Muscle layer of duodenum (tissue), 2 donors: ENCODE data around the gene STIM2.

Experiments
- H3K27ac ChIP-seq: one replicate; pipeline ENCODE4 v1.7.0; 2013; ENCODE audit warnings: mild to moderate bottlenecking, low read length
- H3K27me3 ChIP-seq: one replicate; pipeline ENCODE4 v1.7.0; 2013; ENCODE audit warnings: low read depth, mild to moderate bottlenecking, control low read depth, low read length
- H3K36me3 ChIP-seq, 2 donors: one replicate each; pipeline ENCODE4 v1.7.0; 2013; ENCODE audit warnings: low read length in 2 of 2, control low read depth in 1 of 2, mild to moderate bottlenecking in 1 of 2; ENCODE audit not compliant: insufficient read depth in 2 of 2, control insufficient read depth in 1 of 2
- H3K4me1 ChIP-seq, 2 donors: one replicate each; pipeline ENCODE4 v1.7.0; 2013; ENCODE audit warnings: low read length in 2 of 2, mild to moderate bottlenecking in 2 of 2, control low read depth in 1 of 2, moderate library complexity in 1 of 2; ENCODE audit not compliant: insufficient read depth in 2 of 2, control insufficient read depth in 1 of 2
- H3K4me3 ChIP-seq, 2 donors: one replicate each; pipeline ENCODE4 v1.7.0; 2013; ENCODE audit warnings: low read length in 2 of 2, low read depth in 1 of 2, mild to moderate bottlenecking in 1 of 2
- H3K9me3 ChIP-seq, 2 donors: one replicate each; pipeline ENCODE4 v1.7.0; 2013; ENCODE audit warnings: low read length in 2 of 2, control low read depth in 1 of 2, mild to moderate bottlenecking in 1 of 2; ENCODE audit not compliant: control insufficient read depth in 1 of 2
- donor health status: healthy.

Gene STIM2

DNA sequence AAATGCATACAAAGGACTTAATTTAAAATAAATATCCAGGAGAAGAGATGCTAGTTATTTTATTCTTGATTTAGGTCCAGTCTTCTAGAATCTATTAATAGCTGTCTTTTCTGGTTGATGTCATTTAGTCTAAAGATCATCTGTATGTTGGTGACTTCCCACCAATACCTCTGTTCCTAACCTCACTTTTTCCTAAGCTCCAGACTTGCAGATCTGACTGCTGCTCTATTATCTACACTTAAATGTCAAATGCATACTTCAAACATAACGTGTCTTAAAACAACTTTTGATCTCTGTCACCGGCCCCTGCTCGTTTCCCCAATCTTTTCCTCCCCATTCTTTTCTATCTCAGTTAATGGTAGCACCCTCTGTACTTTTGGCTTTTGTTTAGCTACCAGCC, 133.3 kb downstream of the STIM2 start:
- no peaks in the 10 kb centered on the region for H3K27me3 ChIP-seq

DNA sequence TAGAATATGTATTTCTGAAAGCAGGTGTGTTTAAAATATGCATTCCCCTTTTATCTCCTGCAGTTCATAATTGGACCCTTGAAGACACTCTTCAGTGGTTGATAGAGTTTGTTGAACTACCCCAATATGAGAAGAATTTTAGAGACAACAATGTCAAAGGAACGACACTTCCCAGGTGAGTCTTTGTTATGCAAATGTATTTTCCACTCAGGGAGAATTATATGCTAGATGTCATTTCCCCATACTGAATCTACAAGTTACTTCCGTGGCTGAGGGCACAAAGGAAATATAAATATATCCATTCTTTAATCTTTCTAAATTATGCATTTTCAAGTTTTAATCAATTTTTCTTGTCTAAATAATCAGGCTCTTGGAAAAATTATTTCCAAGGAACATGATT, 134.7 kb downstream of the STIM2 start:
- H3K4me1 ChIP-seq = peaks cover 0 to 19% of the 10 kb centered on the region in 2 donors
- no peaks in the 10 kb centered on the region for H3K9me3 ChIP-seq
- no peak overlapping the region for H3K4me3 ChIP-seq
- H3K27me3 ChIP-seq = no peaks in the 10 kb centered on the region
- no peaks in the 10 kb centered on the region for H3K36me3 ChIP-seq
- no peak overlapping the region for H3K27ac ChIP-seq

More for the DNA sequence above, 133.3 kb downstream of the STIM2 start:
- Histone ChIP-seq H3K36me3 (no peaks in the 10 kb centered on the region), H3K9me3 (no peaks in the 10 kb centered on the region), H3K27ac (no peak overlapping the region), H3K4me3 (no peak overlapping the region), H3K4me1 (peaks cover 0 to 19% of the 10 kb centered on the region in 2 donors)

DNA sequence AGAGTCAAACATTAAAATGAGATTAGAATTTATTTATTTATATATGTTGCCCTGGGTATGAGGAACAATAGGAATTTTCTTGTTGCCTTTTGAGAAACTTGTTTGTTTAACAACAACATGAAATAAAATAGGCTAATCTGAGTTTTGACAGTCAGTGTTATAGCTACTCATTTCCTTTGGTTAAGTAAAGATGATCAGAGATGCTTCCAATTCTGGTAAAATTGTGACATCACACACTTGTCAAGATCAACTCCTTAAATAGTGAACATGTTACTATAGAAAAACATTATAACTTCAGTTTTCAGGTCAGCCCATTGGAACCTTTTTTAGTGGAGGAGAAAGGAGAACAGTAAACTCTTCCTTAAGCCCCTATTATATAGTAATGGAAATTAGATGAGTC, 136.1 kb downstream of the STIM2 start:
- peaks cover 0 to 19% of the 10 kb centered on the region in 2 donors for H3K4me1 ChIP-seq
- no peak overlapping the region for H3K27ac ChIP-seq
- H3K9me3 ChIP-seq = no peaks in the 10 kb centered on the region
- H3K27me3 ChIP-seq = no peaks in the 10 kb centered on the region
- H3K36me3 ChIP-seq = no peaks in the 10 kb centered on the region
- H3K4me3 ChIP-seq = no peak overlapping the region

DNA sequence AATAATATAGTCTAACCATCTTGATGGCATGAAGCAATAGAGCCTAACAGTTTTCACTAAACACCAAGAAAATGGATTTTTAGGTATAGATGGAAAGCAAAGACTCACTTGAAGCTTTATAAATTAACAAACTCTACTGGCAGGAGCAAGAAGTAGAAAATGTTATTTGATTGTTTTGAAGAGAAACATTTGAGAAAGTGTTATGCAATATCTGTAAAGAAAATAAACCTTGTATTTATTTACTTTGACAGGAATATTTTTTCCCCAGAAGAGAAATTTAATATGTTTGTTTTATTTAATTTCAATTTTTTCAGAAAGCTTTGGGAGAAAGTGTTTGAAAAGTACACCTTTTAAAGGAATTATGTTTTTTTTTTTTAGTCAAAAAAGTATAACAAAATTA, 139.0 kb downstream of the STIM2 start:
- no peaks in the 10 kb centered on the region for H3K27me3 ChIP-seq
- H3K4me3 ChIP-seq = no peak overlapping the region
- no peak overlapping the region for H3K27ac ChIP-seq
- no peaks in the 10 kb centered on the region for H3K36me3 ChIP-seq
- H3K4me1 ChIP-seq = peaks cover 0 to 6% of the 10 kb centered on the region in 2 donors
- H3K9me3 ChIP-seq = no peaks in the 10 kb centered on the region

DNA sequence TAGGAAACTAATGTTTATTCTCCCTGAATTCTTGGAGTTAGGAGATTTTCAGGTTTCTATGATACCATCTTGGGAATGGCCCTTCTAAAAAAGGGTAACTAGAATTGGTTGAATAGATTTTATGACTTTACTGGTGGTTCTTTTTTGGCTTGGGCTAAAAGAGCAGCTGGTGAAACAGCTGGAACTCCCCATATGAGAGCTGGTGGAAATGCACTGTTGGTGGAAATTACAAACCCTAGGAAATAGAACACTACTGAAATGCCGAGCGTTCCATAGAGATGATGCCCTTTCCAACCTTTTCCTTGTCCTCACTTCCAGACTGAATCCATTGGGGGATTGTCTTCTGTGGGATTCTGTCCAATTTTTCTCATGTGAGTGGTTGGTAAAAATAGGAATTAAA, 139.5 kb downstream of the STIM2 start:
- Histone ChIP-seq H3K4me1 (peaks cover 0 to 6% of the 10 kb centered on the region in 2 donors), H3K36me3 (peaks cover 0 to 3% of the 10 kb centered on the region in 2 donors), H3K27ac (no peak overlapping the region), H3K9me3 (no peaks in the 10 kb centered on the region), H3K4me3 (no peak overlapping the region), H3K27me3 (no peaks in the 10 kb centered on the region)

DNA sequence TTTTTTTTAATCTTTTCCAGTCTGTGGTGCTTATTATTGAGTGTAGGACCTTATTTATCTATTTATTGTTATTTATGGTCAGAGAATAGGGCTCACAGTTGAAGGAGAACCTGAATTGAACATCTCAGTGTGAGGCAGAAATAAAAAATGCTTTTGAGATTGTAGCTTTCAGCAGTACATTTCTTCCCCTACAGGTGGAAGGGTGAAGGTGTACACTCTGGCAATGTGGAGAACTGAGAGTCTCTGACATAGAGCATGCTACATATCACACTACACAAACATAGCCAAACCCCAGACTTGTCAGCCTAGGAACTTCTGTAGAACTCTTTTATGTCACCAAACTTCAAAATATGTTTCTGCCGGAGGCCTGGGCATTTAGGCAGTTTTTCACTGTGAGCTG, 140.2 kb downstream of the STIM2 start:
- Histone ChIP-seq H3K9me3 (no peaks in the 10 kb centered on the region), H3K4me3 (no peak overlapping the region), H3K27ac (no peak overlapping the region), H3K27me3 (no peaks in the 10 kb centered on the region), H3K4me1 (peaks cover 0 to 8% of the 10 kb centered on the region in 2 donors), H3K36me3 (peaks cover 0 to 3% of the 10 kb centered on the region in 2 donors)

DNA sequence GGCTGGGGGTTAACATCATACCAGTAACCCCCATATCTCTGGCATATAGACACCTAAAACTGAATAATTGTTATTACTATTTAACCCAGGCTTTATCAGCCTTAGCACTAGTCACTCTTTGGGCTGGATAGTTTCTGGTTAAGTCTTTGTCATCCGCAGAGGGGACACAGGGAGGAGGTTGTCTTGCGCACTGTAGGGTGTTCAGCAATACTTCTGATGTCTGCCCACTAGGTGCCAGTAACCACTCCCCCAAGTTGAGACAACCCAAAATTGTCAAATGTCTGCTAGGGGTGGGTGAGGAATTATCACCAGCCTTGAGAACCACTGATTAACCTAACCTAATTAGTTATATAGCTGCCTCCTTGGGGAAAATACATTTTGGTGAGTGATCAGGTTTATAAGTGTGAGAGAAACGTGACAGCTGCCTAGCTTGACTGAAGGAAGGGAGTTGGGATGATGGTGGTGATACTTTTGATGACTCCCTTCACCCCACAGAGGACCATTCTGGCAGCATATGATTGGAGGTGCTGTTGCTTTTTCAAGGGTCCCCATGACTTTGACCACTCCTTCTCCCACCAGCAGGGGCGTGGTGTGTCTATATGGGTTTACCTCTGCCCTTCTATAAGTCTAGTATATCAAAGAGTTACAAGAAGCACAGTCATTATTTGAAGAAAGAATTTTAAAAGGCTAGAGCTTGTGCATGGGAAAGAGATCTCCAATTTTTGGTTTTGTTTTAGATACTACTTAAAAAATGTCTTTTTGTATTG, 140.9 kb downstream of the STIM2 start:
- Histone ChIP-seq H3K4me1 (peaks cover 0 to 10% of the 10 kb centered on the region in 2 donors), H3K9me3 (no peaks in the 10 kb centered on the region), H3K36me3 (peaks cover 0 to 3% of the 10 kb centered on the region in 2 donors), H3K27me3 (no peaks in the 10 kb centered on the region), H3K27ac (no peak overlapping the region), H3K4me3 (no peak overlapping the region)

DNA sequence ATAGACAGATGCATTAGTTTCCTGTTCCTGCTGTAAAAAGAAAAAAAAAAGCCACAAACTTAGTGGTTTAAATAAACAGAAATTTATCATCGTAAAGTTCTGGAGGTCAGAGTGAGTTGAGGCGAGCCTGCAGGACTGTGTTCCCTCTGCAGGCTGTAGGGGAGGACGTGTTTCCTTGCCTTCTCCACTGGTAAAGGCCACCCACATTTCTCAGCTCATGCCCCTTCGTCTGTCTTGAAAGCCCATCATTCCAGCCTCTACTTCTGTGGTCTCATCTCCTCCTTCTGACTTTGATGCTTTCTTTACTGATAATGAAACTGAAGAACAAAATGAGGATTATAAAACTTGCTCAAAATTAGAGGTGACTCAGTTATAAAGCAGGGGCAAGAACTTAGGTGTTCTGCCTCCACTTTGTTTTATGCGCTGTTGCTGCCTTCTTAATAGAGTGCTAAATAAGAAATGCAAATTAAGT, 143.0 kb downstream of the STIM2 start:
- no peak overlapping the region for H3K27ac ChIP-seq
- peaks cover 0 to 10% of the 10 kb centered on the region in 2 donors for H3K4me1 ChIP-seq
- no peak overlapping the region for H3K4me3 ChIP-seq
- no peaks in the 10 kb centered on the region for H3K27me3 ChIP-seq
- H3K9me3 ChIP-seq = no peaks in the 10 kb centered on the region
- peaks cover 0 to 3% of the 10 kb centered on the region in 2 donors for H3K36me3 ChIP-seq

DNA sequence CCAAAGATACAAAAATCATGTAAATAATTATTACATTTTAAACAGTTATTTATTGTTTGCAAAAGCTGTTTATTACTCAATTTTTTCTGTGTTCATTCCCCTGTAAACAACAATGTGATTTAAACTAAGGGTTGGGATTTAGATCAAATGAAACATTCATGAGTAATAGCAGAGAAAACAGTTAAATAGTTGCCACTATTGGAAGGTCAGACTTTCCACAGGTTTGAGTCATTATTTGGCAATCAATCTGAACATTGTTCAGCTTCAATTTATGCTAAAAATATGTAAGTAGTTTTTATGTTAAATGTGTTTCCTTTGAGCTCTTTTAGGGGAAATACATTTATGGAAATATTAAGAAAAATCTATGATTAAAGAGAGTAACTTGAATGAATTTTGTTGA, 144.9 kb downstream of the STIM2 start:
- peaks cover 0 to 3% of the 10 kb centered on the region in 2 donors for H3K36me3 ChIP-seq
- no peaks in the 10 kb centered on the region for H3K27me3 ChIP-seq
- H3K9me3 ChIP-seq = no peaks in the 10 kb centered on the region
- peaks cover 0 to 10% of the 10 kb centered on the region in 2 donors for H3K4me1 ChIP-seq
- no peak overlapping the region for H3K27ac ChIP-seq
- no peak overlapping the region for H3K4me3 ChIP-seq

DNA sequence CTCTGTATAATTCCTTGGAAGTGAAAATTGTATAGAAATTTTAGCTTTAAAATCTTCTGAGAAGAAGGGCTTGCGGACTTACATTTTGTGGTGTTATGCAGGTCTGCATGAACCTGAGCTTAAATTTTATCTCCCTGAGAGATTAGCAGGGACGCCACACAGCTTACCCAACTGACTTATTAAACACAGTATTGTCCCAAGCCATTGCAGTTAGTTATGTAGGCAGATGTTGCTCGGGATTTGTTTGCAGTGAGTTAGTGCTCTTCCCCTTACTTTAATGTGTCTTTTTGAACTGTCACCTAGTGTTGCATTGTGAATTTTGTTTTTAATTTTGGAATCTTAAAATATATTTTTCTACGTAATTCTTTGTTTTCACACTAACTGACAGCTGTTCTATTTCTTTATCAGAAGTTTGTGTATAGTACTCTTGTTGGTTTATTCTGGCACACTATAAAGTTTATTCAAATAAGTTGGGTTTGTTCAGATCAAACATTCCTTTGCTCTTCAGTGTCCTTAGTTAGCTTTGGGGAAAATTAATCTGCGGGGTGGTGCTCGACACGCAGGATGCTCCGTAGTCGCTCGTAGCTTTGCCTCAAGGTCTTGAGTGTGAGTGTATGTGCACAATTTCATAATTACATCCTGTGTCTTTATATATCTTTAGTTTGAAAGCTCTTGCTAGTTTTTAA, 145.4 kb downstream of the STIM2 start:
- Histone ChIP-seq H3K9me3 (no peaks in the 10 kb centered on the region), H3K36me3 (peaks cover 0 to 3% of the 10 kb centered on the region in 2 donors), H3K27me3 (no peaks in the 10 kb centered on the region), H3K27ac (no peak overlapping the region), H3K4me1 (peaks cover 0 to 10% of the 10 kb centered on the region in 2 donors), H3K4me3 (no peak overlapping the region)

DNA sequence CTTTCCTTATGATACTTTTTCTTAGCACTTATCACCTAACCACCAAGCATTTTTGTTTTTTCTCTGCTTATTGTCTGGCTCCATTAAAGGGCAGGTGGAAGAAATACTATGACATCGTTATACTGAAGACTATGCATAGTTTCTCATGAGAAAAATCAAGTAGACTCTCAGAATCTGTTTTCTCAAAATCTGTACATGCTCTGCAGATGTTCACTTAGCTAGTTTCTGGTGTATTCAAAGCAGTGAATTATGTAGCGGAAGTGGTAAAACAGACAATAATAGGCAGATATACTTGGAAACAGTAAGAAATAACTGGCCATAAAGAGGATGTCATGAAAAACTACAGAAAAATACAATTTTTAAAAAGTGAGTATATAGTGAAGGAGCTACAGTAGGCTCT, 146.0 kb downstream of the STIM2 start:
- Histone ChIP-seq H3K27ac (no peak overlapping the region), H3K27me3 (no peaks in the 10 kb centered on the region), H3K9me3 (no peaks in the 10 kb centered on the region), H3K4me3 (no peak overlapping the region), H3K4me1 (peaks cover 0 to 10% of the 10 kb centered on the region in 2 donors), H3K36me3 (peaks cover 0 to 3% of the 10 kb centered on the region in 2 donors)
